ENCODE results near the gene RNASEH2B. TPM values are rescaled to one million over a fixed set of nuclear protein-coding genes. Genes with fewer than 3 reads are reported as not detected.

The RNASEH2B gene
- total RNA-seq, 1 donor from 2014 or later: 20.0 TPM

DNA sequence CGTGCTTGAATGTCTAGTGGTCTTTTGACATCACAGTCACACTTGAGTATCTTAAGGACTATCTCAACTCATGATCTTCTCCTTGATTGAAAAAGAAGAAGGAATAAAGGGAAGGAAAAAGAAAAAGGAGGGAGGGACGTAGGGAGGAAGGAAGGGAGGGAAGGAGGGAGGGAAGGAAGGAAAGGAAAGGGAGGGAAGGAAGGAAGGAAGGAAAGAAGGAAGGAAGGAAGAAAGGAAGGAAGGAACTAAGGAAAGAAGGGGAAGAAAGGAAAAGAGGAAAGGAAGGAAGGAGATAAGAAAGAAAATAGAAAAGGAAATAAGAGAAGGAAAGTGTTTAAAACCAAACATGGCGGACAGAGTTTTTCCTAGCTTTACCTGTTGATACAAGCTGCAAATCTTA, 64.7 kb downstream of the RNASEH2B start:
- Mint-ChIP-seq H3K4me1 (ENCODE audit: unreplicated experiment) (no peaks in the 10 kb centered on the region), H3K4me3 (ENCODE audit: unreplicated experiment) (no peak overlapping the region), H3K36me3 (ENCODE audit: unreplicated experiment) (peaks cover 14% of the 10 kb centered on the region), H3K27me3 (ENCODE audit: unreplicated experiment) (no peaks in the 10 kb centered on the region), H3K27ac (ENCODE audit: unreplicated experiment) (no peak overlapping the region), H3K9me3 (ENCODE audit: unreplicated experiment) (no peaks in the 10 kb centered on the region)
- TF ChIP-seq CTCF (IDR thresholded peaks at IDR 0.05): no peak
- DNase-seq (ENCODE audit: extremely low spot score, unreplicated experiment): no peak

DNA sequence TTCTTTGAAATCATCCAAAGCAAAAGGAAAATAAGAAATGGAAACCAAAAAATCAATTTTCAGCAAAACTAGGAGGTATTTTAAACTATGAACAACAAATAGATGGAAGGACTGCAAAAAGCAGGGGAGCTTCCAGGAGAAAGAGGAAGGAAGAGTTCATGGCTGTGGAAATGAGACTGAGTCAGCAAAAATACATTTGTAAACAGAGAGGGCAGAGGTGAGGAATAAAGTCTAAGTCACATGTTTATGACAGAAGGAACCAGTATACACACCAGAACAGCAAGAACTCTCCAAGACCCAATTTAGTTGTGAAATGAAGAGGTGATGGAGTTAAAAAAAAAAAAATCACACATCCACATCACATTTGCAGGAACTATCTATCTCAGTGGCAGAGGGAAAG, 69.6 kb downstream of the RNASEH2B start:
- Mint-ChIP-seq H3K27ac (ENCODE audit: unreplicated experiment) (no peak overlapping the region), H3K4me1 (ENCODE audit: unreplicated experiment) (no peaks in the 10 kb centered on the region), H3K36me3 (ENCODE audit: unreplicated experiment) (peaks cover 4% of the 10 kb centered on the region), H3K4me3 (ENCODE audit: unreplicated experiment) (no peak overlapping the region), H3K27me3 (ENCODE audit: unreplicated experiment) (no peaks in the 10 kb centered on the region), H3K9me3 (ENCODE audit: unreplicated experiment) (peaks cover 10% of the 10 kb centered on the region)
- no peak for TF ChIP-seq CTCF (IDR thresholded peaks at IDR 0.05)
- no peak for DNase-seq (ENCODE audit: extremely low spot score, unreplicated experiment)

DNA sequence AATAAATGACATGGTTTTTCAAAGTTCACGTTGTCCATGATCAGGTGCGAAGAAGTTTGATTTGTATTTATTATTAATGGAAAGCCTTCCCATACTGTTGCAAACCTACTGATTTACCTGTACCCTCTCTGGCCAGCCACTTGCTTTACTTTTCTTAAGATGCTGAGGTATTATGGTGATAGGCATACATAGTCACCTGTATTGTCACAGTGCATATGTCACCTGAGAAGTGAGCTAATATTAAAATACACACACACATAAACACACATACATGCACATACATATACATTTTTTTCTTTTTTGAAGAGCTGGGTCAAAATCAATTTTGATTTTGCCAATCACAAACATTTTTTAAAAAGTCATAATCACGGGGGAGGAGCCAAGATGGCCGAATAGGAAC, 72.1 kb downstream of the RNASEH2B start:
- peak overlapping the region; percentile 74 for H3K4me3 Mint-ChIP-seq (ENCODE audit: unreplicated experiment)
- no peak for TF ChIP-seq CTCF (IDR thresholded peaks at IDR 0.05)
- no peaks in the 10 kb centered on the region for H3K4me1 Mint-ChIP-seq (ENCODE audit: unreplicated experiment)
- H3K27me3 Mint-ChIP-seq (ENCODE audit: unreplicated experiment): no peaks in the 10 kb centered on the region
- peaks cover 4% of the 10 kb centered on the region for H3K36me3 Mint-ChIP-seq (ENCODE audit: unreplicated experiment)
- H3K9me3 Mint-ChIP-seq (ENCODE audit: unreplicated experiment): peaks cover 10% of the 10 kb centered on the region
- peak overlapping the region; percentile 57 for H3K27ac Mint-ChIP-seq (ENCODE audit: unreplicated experiment)
- DNase-seq (ENCODE audit: extremely low spot score, unreplicated experiment): no peak

GRCh38 chr13:50989476-50989875, 79.9 kb downstream of the RNASEH2B start:
- Mint-ChIP-seq H3K9me3 (ENCODE audit: unreplicated experiment) (peaks cover 6% of the 10 kb centered on the region), H3K36me3 (ENCODE audit: unreplicated experiment) (no peaks in the 10 kb centered on the region), H3K4me1 (ENCODE audit: unreplicated experiment) (peaks cover 7% of the 10 kb centered on the region), H3K4me3 (ENCODE audit: unreplicated experiment) (no peak overlapping the region), H3K27ac (ENCODE audit: unreplicated experiment) (no peak overlapping the region), H3K27me3 (ENCODE audit: unreplicated experiment) (no peaks in the 10 kb centered on the region)
- no peak for DNase-seq (ENCODE audit: extremely low spot score, unreplicated experiment)
- TF ChIP-seq CTCF (IDR thresholded peaks at IDR 0.05): peak; percentile 7

DNA sequence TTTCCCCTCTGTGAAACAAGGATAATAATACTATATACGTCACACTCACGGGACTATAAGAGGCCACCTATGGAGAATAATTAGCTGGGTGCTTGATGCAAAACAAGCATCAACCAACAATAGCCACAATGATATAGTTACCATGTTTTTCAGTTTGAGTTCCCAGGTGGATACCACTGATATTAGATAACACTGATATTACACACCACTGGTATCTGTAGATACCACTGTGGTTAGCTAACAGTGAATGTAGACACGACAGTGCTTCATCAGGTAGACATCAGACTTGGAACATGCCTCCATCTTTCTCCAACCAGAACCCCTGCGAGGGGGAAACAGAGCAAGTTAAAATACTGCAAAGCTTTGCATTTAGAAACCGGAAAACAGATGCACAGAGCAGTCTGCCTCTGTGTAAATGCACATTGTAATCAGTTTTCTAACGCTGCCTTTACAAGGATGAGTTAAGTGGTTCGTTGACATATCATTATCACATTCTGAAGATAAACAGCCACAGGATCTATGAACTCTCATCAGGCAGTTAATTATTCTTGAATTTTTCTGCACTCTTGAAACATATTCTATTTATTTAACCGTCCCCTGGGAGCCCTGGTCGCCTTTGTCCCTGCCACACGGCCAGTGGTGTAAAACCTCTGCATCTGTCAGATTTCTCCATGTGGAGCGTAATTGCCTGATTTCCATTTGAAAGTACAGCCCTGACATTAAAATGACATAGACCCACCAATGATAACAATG, 80.7 kb downstream of the RNASEH2B start:
- H3K36me3 Mint-ChIP-seq (ENCODE audit: unreplicated experiment): no peaks in the 10 kb centered on the region
- no peaks in the 10 kb centered on the region for H3K27me3 Mint-ChIP-seq (ENCODE audit: unreplicated experiment)
- peaks cover 6% of the 10 kb centered on the region for H3K9me3 Mint-ChIP-seq (ENCODE audit: unreplicated experiment)
- H3K4me3 Mint-ChIP-seq (ENCODE audit: unreplicated experiment): no peak overlapping the region
- peaks cover 7% of the 10 kb centered on the region for H3K4me1 Mint-ChIP-seq (ENCODE audit: unreplicated experiment)
- H3K27ac Mint-ChIP-seq (ENCODE audit: unreplicated experiment): no peak overlapping the region
- DNase-seq (ENCODE audit: extremely low spot score, unreplicated experiment): no peak
- no peak for TF ChIP-seq CTCF (IDR thresholded peaks at IDR 0.05)
